Measurements from ENCODE around the gene TDRD10. TPM values are rescaled to one million over a fixed set of nuclear protein-coding genes. Genes with fewer than 3 reads are reported as not detected.

Gene TDRD10
- total RNA-seq, 1 donor from 2014 or later, result not detected

GRCh38 chr1:154533952-154534844 is 32.2 kb downstream of the TDRD10 start:
- H3K4me3 Mint-ChIP-seq (ENCODE audit: unreplicated experiment), result no peak overlapping the region
- no peak for DNase-seq (ENCODE audit: extremely low spot score, unreplicated experiment)
- H3K9me3 Mint-ChIP-seq (ENCODE audit: unreplicated experiment), result peaks cover 4% of the 10 kb centered on the region
- no peak overlapping the region for H3K27ac Mint-ChIP-seq (ENCODE audit: unreplicated experiment)
- H3K27me3 Mint-ChIP-seq (ENCODE audit: unreplicated experiment), result peaks cover 38% of the 10 kb centered on the region
- TF ChIP-seq, protein P1, sequence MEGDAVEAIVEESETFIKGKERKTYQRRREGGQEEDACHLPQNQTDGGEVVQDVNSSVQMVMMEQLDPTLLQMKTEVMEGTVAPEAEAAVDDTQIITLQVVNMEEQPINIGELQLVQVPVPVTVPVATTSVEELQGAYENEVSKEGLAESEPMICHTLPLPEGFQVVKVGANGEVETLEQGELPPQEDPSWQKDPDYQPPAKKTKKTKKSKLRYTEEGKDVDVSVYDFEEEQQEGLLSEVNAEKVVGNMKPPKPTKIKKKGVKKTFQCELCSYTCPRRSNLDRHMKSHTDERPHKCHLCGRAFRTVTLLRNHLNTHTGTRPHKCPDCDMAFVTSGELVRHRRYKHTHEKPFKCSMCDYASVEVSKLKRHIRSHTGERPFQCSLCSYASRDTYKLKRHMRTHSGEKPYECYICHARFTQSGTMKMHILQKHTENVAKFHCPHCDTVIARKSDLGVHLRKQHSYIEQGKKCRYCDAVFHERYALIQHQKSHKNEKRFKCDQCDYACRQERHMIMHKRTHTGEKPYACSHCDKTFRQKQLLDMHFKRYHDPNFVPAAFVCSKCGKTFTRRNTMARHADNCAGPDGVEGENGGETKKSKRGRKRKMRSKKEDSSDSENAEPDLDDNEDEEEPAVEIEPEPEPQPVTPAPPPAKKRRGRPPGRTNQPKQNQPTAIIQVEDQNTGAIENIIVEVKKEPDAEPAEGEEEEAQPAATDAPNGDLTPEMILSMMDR (IDR thresholded peaks at IDR 0.05), result peak; percentile 53
- H3K4me1 Mint-ChIP-seq (ENCODE audit: unreplicated experiment), result no peaks in the 10 kb centered on the region
- H3K36me3 Mint-ChIP-seq (ENCODE audit: unreplicated experiment), result peaks cover 3% of the 10 kb centered on the region

DNA sequence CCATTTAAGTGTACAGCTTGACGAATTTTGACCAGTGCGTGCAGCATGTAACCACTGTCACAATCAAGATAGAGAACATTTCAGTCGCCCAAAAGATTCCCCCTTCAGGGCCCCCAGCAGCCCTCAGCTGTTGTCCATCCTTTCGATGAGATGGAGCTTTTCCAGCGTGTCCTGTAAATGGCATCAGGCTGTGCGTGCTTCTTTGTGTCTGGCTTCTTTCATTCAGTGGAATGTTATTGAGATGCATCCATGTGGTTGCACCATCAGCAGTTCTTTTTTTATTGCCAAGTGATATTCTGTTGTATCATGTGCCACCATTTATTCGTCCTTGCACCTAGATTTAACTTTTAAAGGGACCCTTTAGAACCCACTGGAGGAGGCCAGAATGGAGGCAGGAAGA is 34.6 kb downstream of the TDRD10 start:
- Mint-ChIP-seq H3K27me3 (ENCODE audit: unreplicated experiment) (peaks cover 55% of the 10 kb centered on the region), H3K27ac (ENCODE audit: unreplicated experiment) (no peak overlapping the region), H3K9me3 (ENCODE audit: unreplicated experiment) (peaks cover 4% of the 10 kb centered on the region), H3K4me1 (ENCODE audit: unreplicated experiment) (no peaks in the 10 kb centered on the region), H3K4me3 (ENCODE audit: unreplicated experiment) (no peak overlapping the region), H3K36me3 (ENCODE audit: unreplicated experiment) (peaks cover 3% of the 10 kb centered on the region)
- TF ChIP-seq, protein P1 (IDR thresholded peaks at IDR 0.05), result no peak
- no peak for DNase-seq (ENCODE audit: extremely low spot score, unreplicated experiment)

DNA sequence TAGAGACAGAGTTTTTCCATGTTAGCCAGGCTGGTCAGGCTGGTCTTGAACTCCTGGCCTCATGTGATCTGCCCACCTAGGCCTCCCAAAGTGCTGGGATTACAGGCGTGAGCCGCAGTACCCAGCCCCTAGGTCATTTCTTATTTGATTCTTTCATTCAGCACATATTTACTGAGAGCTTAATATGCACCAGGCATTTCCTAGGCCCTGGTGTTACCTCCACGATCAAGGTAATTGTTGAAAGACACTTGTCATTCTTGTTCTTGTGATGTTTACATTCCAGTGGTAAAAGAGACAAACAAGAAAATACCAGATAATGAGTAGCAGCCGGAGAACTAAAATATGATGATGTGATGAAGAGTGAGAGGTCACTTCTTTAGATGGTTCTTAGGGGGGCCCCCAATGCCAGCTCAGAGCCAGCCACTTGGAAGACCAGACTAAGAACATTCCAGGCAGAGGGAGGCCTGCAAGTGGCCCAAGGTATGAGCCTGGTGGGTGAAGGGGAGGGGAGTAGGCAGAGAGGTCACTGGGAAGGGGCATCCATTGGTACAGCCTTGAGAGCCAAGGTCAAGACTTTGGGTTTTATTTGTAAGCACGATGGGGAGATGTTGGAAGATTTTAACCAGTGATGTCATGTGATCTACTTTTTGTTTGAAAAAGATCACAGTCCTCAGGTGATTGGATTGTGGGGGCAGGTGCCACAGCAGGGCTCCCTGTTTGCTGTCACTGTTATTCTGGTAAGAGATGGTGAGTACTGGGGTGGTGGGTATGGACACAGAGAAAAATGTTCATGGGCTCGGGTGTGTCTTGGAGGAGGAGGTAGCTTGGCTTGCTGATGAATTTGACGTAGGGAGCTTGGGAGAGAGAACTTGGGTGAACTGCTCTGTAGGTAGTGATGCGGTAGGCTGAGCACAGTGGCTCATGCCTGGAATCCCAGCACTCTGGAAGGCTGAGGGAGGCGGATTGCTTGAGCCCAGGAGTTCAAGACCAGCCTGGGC is 37.8 kb downstream of the TDRD10 start:
- no peaks in the 10 kb centered on the region for H3K4me1 Mint-ChIP-seq (ENCODE audit: unreplicated experiment)
- peaks cover 54% of the 10 kb centered on the region for H3K27me3 Mint-ChIP-seq (ENCODE audit: unreplicated experiment)
- TF ChIP-seq, protein P1 (IDR thresholded peaks at IDR 0.05), result no peak
- H3K9me3 Mint-ChIP-seq (ENCODE audit: unreplicated experiment), result peaks cover 4% of the 10 kb centered on the region
- no peak for DNase-seq (ENCODE audit: extremely low spot score, unreplicated experiment)
- peaks cover 3% of the 10 kb centered on the region for H3K36me3 Mint-ChIP-seq (ENCODE audit: unreplicated experiment)
- no peak overlapping the region for H3K4me3 Mint-ChIP-seq (ENCODE audit: unreplicated experiment)
- no peak overlapping the region for H3K27ac Mint-ChIP-seq (ENCODE audit: unreplicated experiment)

DNA sequence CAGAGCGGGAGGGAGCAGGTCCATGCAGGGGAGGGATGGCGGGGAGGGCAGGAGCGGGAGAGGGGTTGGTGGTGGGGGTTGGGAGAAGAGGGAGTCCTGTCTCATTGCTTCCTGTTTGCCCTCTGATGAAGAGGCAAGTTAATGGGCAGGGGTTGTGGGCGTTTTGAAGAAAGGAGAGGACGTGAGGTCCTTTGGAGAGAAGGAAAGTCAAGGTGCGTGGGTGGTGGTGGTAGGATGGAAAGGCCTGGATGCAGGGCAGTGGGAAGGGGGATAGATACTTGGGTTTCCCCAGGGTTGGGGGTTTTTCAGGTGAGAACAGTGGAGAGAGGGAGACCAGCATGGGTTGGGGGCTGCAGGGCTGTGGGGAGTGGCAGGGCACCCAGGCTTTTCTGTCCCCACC is 39.2 kb downstream of the TDRD10 start:
- Mint-ChIP-seq H3K27me3 (ENCODE audit: unreplicated experiment) (peaks cover 47% of the 10 kb centered on the region), H3K4me3 (ENCODE audit: unreplicated experiment) (no peak overlapping the region), H3K4me1 (ENCODE audit: unreplicated experiment) (no peaks in the 10 kb centered on the region), H3K36me3 (ENCODE audit: unreplicated experiment) (no peaks in the 10 kb centered on the region), H3K9me3 (ENCODE audit: unreplicated experiment) (no peaks in the 10 kb centered on the region), H3K27ac (ENCODE audit: unreplicated experiment) (no peak overlapping the region)
- TF ChIP-seq, protein P1 (IDR thresholded peaks at IDR 0.05), result no peak
- no peak for DNase-seq (ENCODE audit: extremely low spot score, unreplicated experiment)

Measured in osteocyte (in vitro differentiated cells).